ENCODE results near the gene ELOB.

DNA sequence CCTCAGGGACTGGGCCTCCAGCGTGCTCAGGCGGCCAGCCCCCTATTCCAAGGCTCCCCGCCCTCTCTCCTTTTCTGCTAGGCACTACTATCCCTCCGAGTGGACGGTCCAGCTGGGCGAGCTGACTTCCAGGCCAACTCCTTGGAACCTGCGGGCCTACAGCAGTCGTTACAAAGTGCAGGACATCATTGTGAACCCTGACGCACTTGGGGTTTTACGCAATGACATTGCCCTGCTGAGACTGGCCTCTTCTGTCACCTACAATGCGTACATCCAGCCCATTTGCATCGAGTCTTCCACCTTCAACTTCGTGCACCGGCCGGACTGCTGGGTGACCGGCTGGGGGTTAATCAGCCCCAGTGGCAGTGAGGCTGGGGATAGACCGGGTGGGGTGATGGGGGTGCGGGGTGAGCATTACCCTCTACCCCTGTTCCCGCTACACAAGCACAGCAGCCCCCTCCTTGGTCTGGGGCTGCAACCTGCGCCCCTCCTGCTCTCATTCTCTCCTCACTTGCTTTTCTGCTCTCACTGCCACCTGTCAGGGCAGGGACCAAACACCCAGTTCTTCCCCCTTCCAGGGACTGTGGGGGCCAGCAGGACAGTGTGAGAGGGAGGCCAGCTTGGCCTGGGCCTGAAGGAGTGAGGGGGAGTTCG, 22.3 kb upstream of the ELOB start:
- TF ChIP-seq POLR2A (IDR thresholded peaks at IDR 0.05), result no peak
- TF ChIP-seq, protein P1, sequence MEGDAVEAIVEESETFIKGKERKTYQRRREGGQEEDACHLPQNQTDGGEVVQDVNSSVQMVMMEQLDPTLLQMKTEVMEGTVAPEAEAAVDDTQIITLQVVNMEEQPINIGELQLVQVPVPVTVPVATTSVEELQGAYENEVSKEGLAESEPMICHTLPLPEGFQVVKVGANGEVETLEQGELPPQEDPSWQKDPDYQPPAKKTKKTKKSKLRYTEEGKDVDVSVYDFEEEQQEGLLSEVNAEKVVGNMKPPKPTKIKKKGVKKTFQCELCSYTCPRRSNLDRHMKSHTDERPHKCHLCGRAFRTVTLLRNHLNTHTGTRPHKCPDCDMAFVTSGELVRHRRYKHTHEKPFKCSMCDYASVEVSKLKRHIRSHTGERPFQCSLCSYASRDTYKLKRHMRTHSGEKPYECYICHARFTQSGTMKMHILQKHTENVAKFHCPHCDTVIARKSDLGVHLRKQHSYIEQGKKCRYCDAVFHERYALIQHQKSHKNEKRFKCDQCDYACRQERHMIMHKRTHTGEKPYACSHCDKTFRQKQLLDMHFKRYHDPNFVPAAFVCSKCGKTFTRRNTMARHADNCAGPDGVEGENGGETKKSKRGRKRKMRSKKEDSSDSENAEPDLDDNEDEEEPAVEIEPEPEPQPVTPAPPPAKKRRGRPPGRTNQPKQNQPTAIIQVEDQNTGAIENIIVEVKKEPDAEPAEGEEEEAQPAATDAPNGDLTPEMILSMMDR (IDR thresholded peaks at IDR 0.05), result no peak
